Renal cortical epithelial cell (primary cell): ENCODE data around the gene TNKS1BP1. TPM values are rescaled to one million over a fixed set of nuclear protein-coding genes. Genes with fewer than 3 reads are reported as not detected.

ENCODE experiments used
- DNase-seq: peaks from one replicate; pipeline ENCODE4 v3.0.0-alpha.2; 2011; ENCODE audit warnings: low read depth
- total RNA-seq: library from RNA; depleted of rRNA; stranded (reverse); fragments of >200 nt; gene quantifications from 2 replicates; pipeline ENCODE4 v1.2.3, GENCODE V29; 2014

TNKS1BP1 gene
- total RNA-seq, 1 donor from 2014 or later = 157 TPM

DNA sequence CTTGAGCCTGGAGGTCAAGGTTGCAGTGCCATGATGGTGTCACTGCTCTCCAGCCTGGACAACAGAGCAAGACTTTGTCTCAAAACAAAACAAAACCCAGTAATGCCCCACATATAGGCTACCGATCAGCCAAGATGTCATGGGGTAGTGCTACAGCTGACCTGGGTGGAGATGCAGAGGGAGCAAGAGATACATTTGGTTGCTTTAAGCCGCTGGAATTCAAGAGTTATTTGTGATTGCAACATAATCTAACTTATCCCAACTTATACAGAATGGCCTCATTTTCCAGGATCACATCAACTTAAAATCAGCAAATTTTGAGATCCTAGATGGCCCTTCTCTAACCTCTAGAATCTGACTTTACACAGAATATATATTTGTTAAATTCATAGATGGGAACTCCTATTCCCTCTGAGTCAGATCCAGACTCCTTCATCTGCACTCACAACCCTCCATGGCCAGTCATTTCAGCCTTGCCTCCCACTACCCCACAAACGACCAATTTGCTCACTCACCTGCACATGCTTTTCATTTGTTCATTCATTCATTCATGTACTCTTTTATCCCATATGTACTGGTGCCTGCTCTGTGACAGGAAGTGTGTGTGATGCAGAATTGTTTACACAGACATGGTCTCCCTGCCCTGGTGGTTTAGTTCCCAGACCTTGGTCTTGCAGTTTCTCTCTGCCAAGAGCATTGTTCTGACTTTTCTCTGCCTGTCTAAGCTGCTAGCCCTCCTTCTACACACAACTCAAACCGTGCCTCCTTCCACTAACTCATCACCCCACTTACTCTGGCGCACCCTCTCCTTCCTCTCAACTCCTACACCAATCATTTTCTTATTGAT, 63.6 kb downstream of the TNKS1BP1 start:
- DNase-seq = no peak

GRCh38 chr11:57256119-57256518, 68.6 kb downstream of the TNKS1BP1 start:
- no peak for DNase-seq

DNA sequence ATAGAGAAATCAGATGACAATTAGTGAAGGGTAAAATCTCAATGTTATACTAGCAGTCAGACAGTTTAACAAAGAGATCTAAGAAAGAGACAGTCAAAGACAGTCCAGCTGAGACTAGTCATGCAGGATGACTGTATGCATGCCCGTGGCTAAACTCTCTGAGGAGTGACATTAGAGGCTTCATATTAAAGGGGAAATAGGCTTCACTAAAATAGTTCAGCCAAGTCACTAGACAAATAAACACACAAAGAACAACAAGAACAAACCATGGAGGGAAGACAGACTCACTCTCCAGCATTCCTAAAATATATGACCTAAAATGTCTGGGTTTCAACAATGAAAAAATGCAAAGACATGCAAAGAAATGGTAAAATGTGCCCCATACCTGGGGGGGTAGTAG, 69.1 kb downstream of the TNKS1BP1 start:
- peak; percentile 32 for DNase-seq

DNA sequence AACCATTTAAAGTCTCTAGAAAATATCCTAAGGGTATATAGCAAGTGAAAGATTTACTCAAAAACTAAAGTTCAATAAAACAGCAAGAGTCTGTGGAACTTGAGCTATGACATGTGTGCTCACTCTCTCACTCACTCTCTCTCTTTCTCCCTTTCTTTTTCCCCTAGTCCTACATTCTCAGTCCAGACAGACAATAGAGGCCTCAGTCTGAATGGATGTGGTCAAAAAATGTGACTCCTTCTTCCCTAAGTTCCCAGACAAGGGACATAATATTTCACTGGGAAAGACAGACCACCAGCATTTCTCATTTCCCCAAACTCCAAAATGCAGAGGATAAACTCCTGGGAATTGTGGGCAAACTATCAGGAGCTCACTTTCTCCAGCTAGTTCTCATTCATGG, 70.1 kb downstream of the TNKS1BP1 start:
- no peak for DNase-seq

DNA sequence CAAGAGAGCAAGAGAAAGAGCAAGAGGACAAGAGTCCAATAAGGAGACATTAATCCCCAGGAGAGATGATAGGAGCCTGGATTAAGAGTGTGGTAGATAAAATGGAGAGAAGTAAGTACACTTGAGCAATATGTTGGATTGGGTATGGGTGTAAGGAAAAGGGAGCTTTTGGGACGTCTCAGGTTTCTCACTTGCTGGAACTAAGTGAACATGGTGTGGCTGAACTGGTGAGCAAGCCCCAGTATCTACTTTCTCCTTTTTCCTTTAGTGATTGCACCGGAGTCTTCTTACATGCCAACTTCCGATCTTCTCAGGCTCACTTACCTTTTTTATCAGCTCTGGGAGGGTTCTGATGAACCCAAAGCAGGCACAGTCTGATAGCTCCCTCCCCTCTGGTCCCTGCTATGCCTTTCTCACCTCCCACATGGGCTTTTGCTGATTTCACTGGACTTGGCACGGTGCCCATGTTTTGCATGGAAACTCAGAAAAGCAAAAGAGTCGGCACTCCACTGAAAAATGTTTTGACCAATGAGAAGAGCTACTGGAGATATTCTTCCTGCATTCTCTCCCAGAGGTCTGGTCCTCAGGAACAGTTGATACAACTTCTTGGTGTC, 73.2 kb downstream of the TNKS1BP1 start:
- DNase-seq = peak; percentile 27

GRCh38 chr11:57251037-57251436, 73.7 kb downstream of the TNKS1BP1 start:
- no peak for DNase-seq

Other genes with a start within 250 kb of the TNKS1BP1 start
- not detected in 2 replicates for gene LRRC55, start 143.0 kb downstream of the TNKS1BP1 start, total RNA-seq
- not detected in 2 replicates for gene APLNR, start 87.7 kb downstream of the TNKS1BP1 start, total RNA-seq
- 55.0 and 120 TPM in 2 replicates for gene SSRP1, start 10.9 kb upstream of the TNKS1BP1 start, total RNA-seq
- gene P2RX3, start 13.4 kb upstream of the TNKS1BP1 start, total RNA-seq = not detected in 2 replicates
- not detected in 2 replicates for gene PRG3, start 56.2 kb upstream of the TNKS1BP1 start, total RNA-seq
- gene PRG2, start 65.7 kb upstream of the TNKS1BP1 start, total RNA-seq = not detected in 2 replicates
- 46.4 and 47.9 TPM in 2 replicates for gene SLC43A3, start 102.2 kb upstream of the TNKS1BP1 start, total RNA-seq
- 0.05 TPM in 1 of 2 replicates, not detected in the other for gene RTN4RL2, start 135.6 kb upstream of the TNKS1BP1 start, total RNA-seq
- 1.2 TPM in 2 replicates for gene SLC43A1, start 190.8 kb upstream of the TNKS1BP1 start, total RNA-seq
- gene TIMM10, start 205.8 kb upstream of the TNKS1BP1 start, total RNA-seq = 16.6 and 59.0 TPM in 2 replicates
- not detected in 2 replicates for gene SMTNL1, start 212.6 kb upstream of the TNKS1BP1 start, total RNA-seq
- gene UBE2L6, start 242.7 kb upstream of the TNKS1BP1 start, total RNA-seq = 24.7 and 38.3 TPM in 2 replicates